Measurements from ENCODE around the gene SELP. TPM values are rescaled to one million over a fixed set of nuclear protein-coding genes. Genes with fewer than 3 reads are reported as not detected.

The SELP gene
- polyA plus RNA-seq, 3 donors from 2014 or later, result 0.66 to 1.4 TPM; not detected in 1

GRCh38 chr1:169608226-169608625 lies 21.7 kb downstream of the SELP start:
- H3K9me3 Mint-ChIP-seq, result no peaks in the 10 kb centered on the region
- peaks cover 31 to 34% of the 10 kb centered on the region in 2 donors for H3K4me1 Mint-ChIP-seq
- H3K36me3 Mint-ChIP-seq, result no peaks in the 10 kb centered on the region
- no peak overlapping the region for H3K27ac Mint-ChIP-seq
- DNase-seq, result no peak
- H3K4me3 Mint-ChIP-seq, result no peak overlapping the region
- peaks cover 0 to 1% (median under 1%) of the 10 kb centered on the region in 3 donors for H3K27me3 Mint-ChIP-seq (ENCODE audit: low read depth in 3 of 3)

- no peaks in the 10 kb centered on the region for H3K36me3 Mint-ChIP-seq
- H3K27ac Mint-ChIP-seq, result peak overlapping the region; percentile 62 to 89 (median 78)
- peaks cover 0 to 1% (median 0%) of the 10 kb centered on the region in 3 donors for H3K27me3 Mint-ChIP-seq (ENCODE audit: low read depth in 3 of 3)
- H3K9me3 Mint-ChIP-seq, result no peaks in the 10 kb centered on the region
- peak; percentile 65 to 74 (median 73) for DNase-seq
- peak overlapping the region; percentile 51 to 80 (median 60) for H3K4me3 Mint-ChIP-seq
- H3K4me1 Mint-ChIP-seq, result peaks cover 56 to 62% of the 10 kb centered on the region in 2 donors
Observed at GRCh38 chr1:169604781-169605560, 25.0 kb downstream of the SELP start.

GRCh38 chr1:169601096-169601881 lies 28.6 kb downstream of the SELP start:
- H3K36me3 Mint-ChIP-seq, result no peaks in the 10 kb centered on the region
- no peaks in the 10 kb centered on the region for H3K9me3 Mint-ChIP-seq
- peak overlapping the region in 5 of 6 donors; percentile 10 to 70 (median 28) for H3K27ac Mint-ChIP-seq
- peak; percentile 38 to 52 (median 48) for DNase-seq
- peak overlapping the region in 4 of 5 donors; percentile 6 to 53 (median 20) for H3K4me3 Mint-ChIP-seq
- peaks cover 53 to 57% of the 10 kb centered on the region in 2 donors for H3K4me1 Mint-ChIP-seq
- H3K27me3 Mint-ChIP-seq (ENCODE audit: low read depth in 3 of 3), result peaks cover 0 to 7% (median 2%) of the 10 kb centered on the region in 3 donors

- no peaks in the 10 kb centered on the region for H3K36me3 Mint-ChIP-seq
- H3K4me1 Mint-ChIP-seq, result peaks cover 3 to 6% of the 10 kb centered on the region in 2 donors
- DNase-seq, result no peak
- no peak overlapping the region for H3K27ac Mint-ChIP-seq
- H3K9me3 Mint-ChIP-seq, result no peaks in the 10 kb centered on the region
- peaks cover 2 to 10% (median 7%) of the 10 kb centered on the region in 3 donors for H3K27me3 Mint-ChIP-seq (ENCODE audit: low read depth in 3 of 3)
- H3K4me3 Mint-ChIP-seq, result no peak overlapping the region
Observed at GRCh38 chr1:169595764-169596711, 33.9 kb downstream of the SELP start.

- H3K4me1 Mint-ChIP-seq, result no peaks in the 10 kb centered on the region
- no peak overlapping the region for H3K27ac Mint-ChIP-seq
- no peak for DNase-seq
- H3K27me3 Mint-ChIP-seq (ENCODE audit: low read depth in 3 of 3), result peaks cover 2 to 8% (median 6%) of the 10 kb centered on the region in 3 donors
- no peaks in the 10 kb centered on the region for H3K36me3 Mint-ChIP-seq
- no peak overlapping the region for H3K4me3 Mint-ChIP-seq
- H3K9me3 Mint-ChIP-seq, result no peaks in the 10 kb centered on the region
Observed at GRCh38 chr1:169594391-169594790, 35.5 kb downstream of the SELP start.

GRCh38 chr1:169590932-169591331 lies 39.0 kb downstream of the SELP start:
- Mint-ChIP-seq H3K4me3 (no peak overlapping the region), H3K4me1 (peaks cover 6 to 10% of the 10 kb centered on the region in 2 donors)

GRCh38 chr1:169588785-169589485 lies 41.0 kb downstream of the SELP start:
- H3K36me3 Mint-ChIP-seq, result no peaks in the 10 kb centered on the region
- no peak overlapping the region for H3K4me3 Mint-ChIP-seq
- peaks cover 6 to 10% of the 10 kb centered on the region in 2 donors for H3K4me1 Mint-ChIP-seq
- H3K9me3 Mint-ChIP-seq, result no peaks in the 10 kb centered on the region
- peaks cover 2 to 5% (median 5%) of the 10 kb centered on the region in 3 donors for H3K27me3 Mint-ChIP-seq (ENCODE audit: low read depth in 3 of 3)
- no peak for DNase-seq
- H3K27ac Mint-ChIP-seq, result no peak overlapping the region

More at GRCh38 chr1:169590932-169591331, 39.0 kb downstream of the SELP start:
- Mint-ChIP-seq H3K36me3 (no peaks in the 10 kb centered on the region), H3K27ac (no peak overlapping the region), H3K27me3 (ENCODE audit: low read depth in 3 of 3) (peaks cover 2 to 10% (median 5%) of the 10 kb centered on the region in 3 donors), H3K9me3 (no peaks in the 10 kb centered on the region)
- DNase-seq, result no peak

- Mint-ChIP-seq H3K27me3 (ENCODE audit: low read depth in 3 of 3) (peaks cover 2 to 5% (median 5%) of the 10 kb centered on the region in 3 donors), H3K36me3 (no peaks in the 10 kb centered on the region), H3K9me3 (no peaks in the 10 kb centered on the region), H3K4me3 (no peak overlapping the region), H3K27ac (no peak overlapping the region), H3K4me1 (peaks cover 6 to 10% of the 10 kb centered on the region in 2 donors)
- DNase-seq, result no peak
Observed at GRCh38 chr1:169588112-169588511, 41.8 kb downstream of the SELP start.

- Mint-ChIP-seq H3K4me3 (peak within 1 kb of the TSS in 3 of 5 donors; percentile 31 to 56 (median 41)), H3K36me3 (no peaks in the 10 kb centered on the region), H3K27ac (no peak within 1 kb of the TSS), H3K9me3 (no peaks in the 10 kb centered on the region), H3K27me3 (ENCODE audit: low read depth in 3 of 3) (peaks cover 2 to 5% (median 3%) of the 10 kb centered on the region in 3 donors), H3K4me1 (peaks cover 6 to 10% of the 10 kb centered on the region in 2 donors)
- peak; percentile 50 to 62 (median 59) for DNase-seq
Observed at GRCh38 chr1:169586395-169587255, 43.3 kb downstream of the SELP start, which contains the start of gene F5. TSS of gene F5 (minus strand) at chr1:169586481. CDS start at chr1:169586386, 95 bp downstream.

GRCh38 chr1:169586067-169586394 lies 43.9 kb downstream of the SELP start:
- peaks cover 6 to 10% of the 10 kb centered on the region in 2 donors for H3K4me1 Mint-ChIP-seq
- no peak for DNase-seq
- H3K9me3 Mint-ChIP-seq, result no peaks in the 10 kb centered on the region
- H3K36me3 Mint-ChIP-seq, result no peaks in the 10 kb centered on the region
- no peak overlapping the region for H3K27ac Mint-ChIP-seq
- peak overlapping the region in 2 of 5 donors; percentile 41 to 56 for H3K4me3 Mint-ChIP-seq
- H3K27me3 Mint-ChIP-seq (ENCODE audit: low read depth in 3 of 3), result peaks cover 2 to 5% (median 3%) of the 10 kb centered on the region in 3 donors

- Mint-ChIP-seq H3K4me1 (peaks cover 6 to 10% of the 10 kb centered on the region in 2 donors), H3K4me3 (no peak overlapping the region), H3K36me3 (no peaks in the 10 kb centered on the region), H3K9me3 (no peaks in the 10 kb centered on the region), H3K27ac (no peak overlapping the region), H3K27me3 (ENCODE audit: low read depth in 3 of 3) (peaks cover 2 to 5% (median 3%) of the 10 kb centered on the region in 3 donors)
- no peak for DNase-seq
Observed at GRCh38 chr1:169585181-169585580, 44.7 kb downstream of the SELP start.
